H1 (cell line): ENCODE data around the gene CORIN. TPM values are rescaled to one million over a fixed set of nuclear protein-coding genes. Genes with fewer than 3 reads are reported as not detected.

Experiments
- CTCF ChIA-PET: fragments of 300-600 bp; sonication (Branson Sonifier 250); formaldehyde crosslinking; loops from one replicate; lab custom pipeline; 2021; ENCODE audit not compliant: partially characterized antibody; lab: Charles Lee
- POLR2A ChIA-PET: fragments of 300-600 bp; sonication (Branson Sonifier 250); formaldehyde crosslinking; loops from one replicate; lab custom pipeline; 2021; ENCODE audit warnings: inconsistent platforms; ENCODE audit not compliant: partially characterized antibody; lab: Charles Lee
- DNase-seq, 2 experiments: peaks; one replicate each; pipeline versions ENCODE4 v3.0.0 to v3.0.0-alpha.2; 2010 to 2022; ENCODE audit warnings: low spot score in 2 of 2, low read depth in 1 of 2, mixed read lengths in 1 of 2
- FAIRE-seq: peaks from 2 replicates; lab custom pipeline; 2011; peaks lifted over from hg19 to GRCh38; lab: Jason Lieb, UNC
- H2AFZ ChIP-seq: 2 replicates; pipeline ENCODE4 v1.8.1; 2012; ENCODE audit warnings: low read length, inconsistent platforms
- H2AK5ac ChIP-seq: 2 replicates; pipeline ENCODE4 v1.6.1; 2013; ENCODE audit warnings: low read depth, low read length
- H2BK120ac ChIP-seq: replicated peaks from 2 replicates; pipeline ENCODE3; 2013; ENCODE audit warnings: low read depth, low read length, inconsistent platforms
- H2BK12ac ChIP-seq: 2 replicates; pipeline ENCODE4 v1.6.1; 2013; ENCODE audit warnings: low read depth, low read length
- H2BK15ac ChIP-seq: 2 replicates; pipeline ENCODE4 v1.6.1; 2013; ENCODE audit warnings: low read length
- H2BK20ac ChIP-seq: 2 replicates; pipeline ENCODE4 v1.6.1; 2013; ENCODE audit warnings: low read length
- H2BK5ac ChIP-seq: 2 replicates; pipeline ENCODE4 v1.6.1; 2013; ENCODE audit warnings: low read depth, low read length
- H3K14ac ChIP-seq: 2 replicates; pipeline ENCODE4 v1.6.1; 2013; ENCODE audit warnings: inconsistent platforms; ENCODE audit not compliant: insufficient read length
- H3K18ac ChIP-seq: 2 replicates; pipeline ENCODE4 v1.6.1; 2013; ENCODE audit warnings: low read length; ENCODE audit errors: extremely low read depth
- H3K23ac ChIP-seq: 2 replicates; pipeline ENCODE4 v1.6.1; 2013; ENCODE audit warnings: inconsistent platforms; ENCODE audit not compliant: insufficient read length
- H3K23me2 ChIP-seq: 2 replicates; pipeline ENCODE4 v1.6.1; 2013; ENCODE audit warnings: low read depth, low read length
- H3K27ac ChIP-seq: 2 replicates; pipeline ENCODE4 v1.6.1; 2011; ENCODE audit warnings: low read depth, low read length, inconsistent platforms
- H3K27me3 ChIP-seq, 4 experiments: replicated peaks in 1 of 4; 1 replicate in 1 of 4; 2 replicates in 3 of 4; pipeline versions ENCODE4 v1.6.1 to v1.8.1; 2011 to 2013; ENCODE audit warnings: low read length in 3 of 4, mild to moderate bottlenecking in 3 of 4, inconsistent platforms in 2 of 4, mixed read lengths in 2 of 4, moderate library complexity in 1 of 4; ENCODE audit not compliant: control insufficient read depth in 3 of 4, insufficient read depth in 3 of 4; ENCODE audit errors: extremely low read depth in 1 of 4
- H3K36me3 ChIP-seq, 4 experiments: 2 replicates each; pipeline versions ENCODE4 v1.6.1 to v1.8.1; 2011 to 2013; ENCODE audit warnings: mild to moderate bottlenecking in 4 of 4, low read length in 3 of 4, moderate library complexity in 2 of 4, control low read depth in 1 of 4, inconsistent platforms in 1 of 4; ENCODE audit not compliant: insufficient read depth in 4 of 4, control insufficient read depth in 2 of 4
- H3K4ac ChIP-seq: replicated peaks from 2 replicates; pipeline ENCODE3; 2013; ENCODE audit warnings: low read length, low read depth, mixed read lengths, inconsistent platforms; ENCODE audit not compliant: insufficient read length
- H3K4me1 ChIP-seq, 4 experiments: replicated peaks in 1 of 4; 1 replicate in 1 of 4; 2 replicates in 3 of 4; pipeline versions ENCODE4 v1.6.1 to v1.8.1; 2011 to 2013; ENCODE audit warnings: low read length in 3 of 4, inconsistent platforms in 2 of 4, mixed read lengths in 1 of 4; ENCODE audit not compliant: insufficient read depth in 4 of 4, control insufficient read depth in 3 of 4
- H3K4me2 ChIP-seq, 2 experiments: 2 replicates each; pipeline versions ENCODE4 v1.6.1 to v1.8.1; 2011 to 2013; ENCODE audit warnings: low read depth in 2 of 2, low read length in 2 of 2, control low read depth in 1 of 2, inconsistent platforms in 1 of 2, mild to moderate bottlenecking in 1 of 2; ENCODE audit not compliant: insufficient read depth in 1 of 2
- H3K4me3 ChIP-seq, 4 experiments: fragments of 200-600, 300-600 bp in 1 of 4; sonication (generic), shearing (Covaris generic), sonication (Bioruptor Twin) in 1 of 4; 2 replicates each; pipeline versions ENCODE4 v1.5.1 to v1.8.1; 2011 to 2016; ENCODE audit warnings: low read length in 4 of 4, low read depth in 3 of 4, control low read depth in 2 of 4, inconsistent platforms in 2 of 4, mild to moderate bottlenecking in 2 of 4, mixed read lengths in 1 of 4, moderate library complexity in 1 of 4; ENCODE audit not compliant: insufficient read depth in 2 of 4; ENCODE audit errors: extremely low read depth in 1 of 4
- H3K56ac ChIP-seq: replicated peaks from 2 replicates; pipeline ENCODE3; 2013; ENCODE audit warnings: low read depth, mild to moderate bottlenecking, mixed read lengths, low read length, inconsistent platforms; ENCODE audit not compliant: insufficient read length
- H3K79me1 ChIP-seq: 2 replicates; pipeline ENCODE4 v1.6.1; 2013; ENCODE audit warnings: low read depth, low read length, control low read depth
- H3K79me2 ChIP-seq, 2 experiments: 2 replicates each; pipeline versions ENCODE4 v1.6.1 to v1.8.1; 2012 to 2013; ENCODE audit warnings: low read length in 2 of 2, mild to moderate bottlenecking in 2 of 2, inconsistent platforms in 1 of 2; ENCODE audit not compliant: insufficient read depth in 2 of 2, control insufficient read depth in 1 of 2
- H3K9ac ChIP-seq, 4 experiments: replicated peaks in 1 of 4; 1 replicate in 1 of 4; 2 replicates in 3 of 4; pipeline versions ENCODE4 v1.6.1 to v1.8.1; 2011 to 2013; ENCODE audit warnings: low read depth in 3 of 4, low read length in 3 of 4, control low read depth in 2 of 4, mild to moderate bottlenecking in 2 of 4, moderate library complexity in 2 of 4, inconsistent platforms in 1 of 4; ENCODE audit errors: extremely low read depth in 1 of 4
- H3K9me3 ChIP-seq, 2 experiments: 2 replicates each; pipeline versions ENCODE4 v1.6.1 to v1.8.1; 2012 to 2013; ENCODE audit warnings: mild to moderate bottlenecking in 2 of 2, moderate library complexity in 2 of 2, control low read depth in 1 of 2, inconsistent platforms in 1 of 2, low read depth in 1 of 2, low read length in 1 of 2, mixed read lengths in 1 of 2; ENCODE audit not compliant: insufficient read depth in 2 of 2
- H4K20me1 ChIP-seq, 2 experiments: replicated peaks in 1 of 2; 2 replicates each; pipeline versions ENCODE3 to v1.8.1; 2011 to 2013; ENCODE audit warnings: inconsistent platforms in 2 of 2, low read length in 2 of 2, mild to moderate bottlenecking in 1 of 2; ENCODE audit not compliant: insufficient read depth in 2 of 2, control insufficient read depth in 1 of 2
- H4K5ac ChIP-seq: 2 replicates; pipeline ENCODE4 v1.6.1; 2013; ENCODE audit warnings: low read length, low read depth, mixed read lengths, inconsistent platforms; ENCODE audit not compliant: insufficient read length
- H4K8ac ChIP-seq: 2 replicates; pipeline ENCODE4 v1.8.0; 2013; ENCODE audit warnings: mild to moderate bottlenecking, moderate library complexity, low read length, inconsistent platforms; ENCODE audit not compliant: insufficient read depth; ENCODE audit errors: extremely low read depth
- H4K91ac ChIP-seq: replicated peaks from 2 replicates; pipeline ENCODE3; 2013; ENCODE audit warnings: low read length, mixed read lengths, inconsistent platforms; ENCODE audit not compliant: insufficient read length
- CBX5 ChIP-seq: fragments of 300-800, 300-1000 bp; sonication (generic); IDR thresholded peaks from 2 replicates; pipeline ENCODE4 v1.7.1; 2016; ENCODE audit warnings: antibody characterized with exemption, low read length, low read depth
- CREB1 ChIP-seq: IDR thresholded peaks from 2 replicates; pipeline ENCODE4 v1.6.1; 2012; ENCODE audit warnings: inconsistent platforms
- HDAC6 ChIP-seq: IDR thresholded peaks from one replicate; pipeline ENCODE4 v1.7.1; 2012; ENCODE audit warnings: low read depth, mild to moderate bottlenecking, inconsistent platforms, low read length, moderate library complexity
- KDM1A ChIP-seq: fragments of 200-600, 300-600 bp; sonication (generic); IDR thresholded peaks from 2 replicates; pipeline ENCODE4 v1.7.1; 2016; ENCODE audit warnings: mild to moderate bottlenecking, low read length, borderline replicate concordance
- PHF8 ChIP-seq: fragments of 200-600 bp; sonication (generic); conservative IDR thresholded peaks from 2 replicates; pipeline ENCODE4 v1.7.1; 2012; ENCODE audit warnings: low read depth, mild to moderate bottlenecking, inconsistent platforms, low read length, moderate library complexity
- RXRA ChIP-seq: IDR thresholded peaks from 2 replicates; pipeline ENCODE4 v1.6.1; 2011; ENCODE audit warnings: low read depth, mild to moderate bottlenecking, low read length, moderate library complexity; ENCODE audit not compliant: insufficient read depth
- TCF12 ChIP-seq: IDR thresholded peaks from 2 replicates; pipeline ENCODE4 v1.6.1; 2011; ENCODE audit warnings: low read depth, mild to moderate bottlenecking, low read length
- polyA plus RNA-seq, 7 experiments: library from polyadenylated mRNA; depleted of rRNA in 3 of 7; stranded (reverse) in 5 of 7; unstranded in 2 of 7; fragments of >200 nt in 5 of 7; fragments of 200-250 nt in 2 of 7; gene quantifications; 1 replicate in 5 of 7; 2 replicates in 1 of 7; 4 replicates in 1 of 7; pipeline versions ENCODE4 v1.2.1 to v1.2.3, GENCODE V29; 2011 to 2013; ENCODE audit warnings: missing spikeins in 2 of 7, mixed read lengths in 2 of 7
- total RNA-seq: library from RNA; stranded (reverse); fragmentation: NEBNext Ultra II Directional; extraction: Animal tissue kit (Norgen Biotek cat#: 25700); gene quantifications from 2 replicates; pipeline ENCODE4 v1.2.1, GENCODE V29; 2021

Gene CORIN
- total and polyA plus RNA-seq, 2 of the 8 experiments (the other 6 are each of a cell fraction or from before 2014, with no cell fraction given): 0.09 to 0.32 TPM

- POLR2A ChIA-PET: interaction anchor here (0.6 kb wide), 1 partner anchor 28 kb away, joined by 3 read pairs; no protein-coding TSS in a partner anchor
- no peak for FAIRE-seq
Measured at GRCh38 chr4:47570816-47571215, 267.1 kb downstream of the CORIN start.

More at GRCh38 chr4:47570816-47571215, 267.1 kb downstream of the CORIN start:
- no peak for TF ChIP-seq PHF8
- TF ChIP-seq KDM1A: no peak
- TF ChIP-seq TCF12: no peak
- TF ChIP-seq CREB1: no peak
- TF ChIP-seq CBX5: no peak
- no peak for TF ChIP-seq RXRA
- TF ChIP-seq HDAC6: no peak
- Histone ChIP-seq H4K91ac (no peak overlapping the region), H3K9me3 (no peaks in the 10 kb centered on the region), H3K4me1 (no peaks in the 10 kb centered on the region), H3K23ac (no peak overlapping the region), H4K5ac (no peak overlapping the region), H3K18ac (no peak overlapping the region), H4K20me1 (no peaks in the 10 kb centered on the region), H2BK120ac (no peak overlapping the region), H3K14ac (no peak overlapping the region), H2BK20ac (no peak overlapping the region), H2AK5ac (no peak overlapping the region), H3K4me2 (no peak overlapping the region), H2BK15ac (no peak overlapping the region), H2AFZ (no peak overlapping the region), H3K23me2 (no peaks in the 10 kb centered on the region; the same call in 1 of the 2 replicates), H3K27me3 (no peaks in the 10 kb centered on the region), H2BK12ac (no peak overlapping the region), H3K9ac (no peak overlapping the region), H3K56ac (no peak overlapping the region), H3K36me3 (no peaks in the 10 kb centered on the region), H4K8ac (no peak overlapping the region), H3K4me3 (no peak overlapping the region), H2BK5ac (no peak overlapping the region), H3K79me2 (no peaks in the 10 kb centered on the region), H3K4ac (no peak overlapping the region), H3K27ac (no peak overlapping the region), H3K79me1 (no peaks in the 10 kb centered on the region)
- DNase-seq: no peak
- CTCF ChIA-PET: interaction anchor here (0.6 to 0.7 kb wide), 3 partner anchors 25 to 307 kb away, joined by 3 read pairs; no protein-coding TSS in a partner anchor
